NCI-H2196 (cell line): ENCODE measurements around the gene SFT2D3.
A peak's percentile ranks its signal among the peaks of the same experiment; 100 is the strongest.

Experiments used
- DNase-seq: peaks from one replicate; lab custom pipeline; 2025; ENCODE audit not compliant: unreplicated experiment; lab: John Stamatoyannopoulos, UW

The SFT2D3 gene

GRCh38 chr2:127681288-127681804, 20.0 kb upstream of the SFT2D3 start:
- no peak for DNase-seq

GRCh38 chr2:127681976-127682857, 19.1 kb upstream of the SFT2D3 start:
- DNase-seq = no peak

- no peak for DNase-seq
These were observed 18.2 kb upstream of the SFT2D3 start for GRCh38 chr2:127683056-127683455.

- no peak for DNase-seq
These were observed 17.5 kb upstream of the SFT2D3 start for GRCh38 chr2:127683757-127684156.

GRCh38 chr2:127685410-127686080, 15.8 kb upstream of the SFT2D3 start:
- no peak for DNase-seq

- no peak for DNase-seq
These were observed 12.9 kb upstream of the SFT2D3 start for GRCh38 chr2:127688405-127688804.

GRCh38 chr2:127690696-127691095, 10.6 kb upstream of the SFT2D3 start:
- no peak for DNase-seq

GRCh38 chr2:127694986-127695385, 6.3 kb upstream of the SFT2D3 start:
- DNase-seq = no peak

GRCh38 chr2:127695491-127696472, 5.5 kb upstream of the SFT2D3 start:
- no peak for DNase-seq

- no peak for DNase-seq
These were observed 3.7 kb upstream of the SFT2D3 start for GRCh38 chr2:127697482-127698180.

GRCh38 chr2:127698553-127699355, 2.5 kb upstream of the SFT2D3 start:
- no peak for DNase-seq

- DNase-seq = no peak
These were observed 637 bp upstream of the SFT2D3 start for GRCh38 chr2:127700527-127701192.

GRCh38 chr2:127701651-127702394, 526 bp downstream of the SFT2D3 start:
- peak; percentile 63 for DNase-seq

GRCh38 chr2:127702395-127703009, 1.2 kb downstream of the SFT2D3 start:
- DNase-seq = no peak

GRCh38 chr2:127703282-127703681, 2.0 kb downstream of the SFT2D3 start:
- no peak for DNase-seq

GRCh38 chr2:127704641-127705390, 3.5 kb downstream of the SFT2D3 start:
- DNase-seq = no peak

GRCh38 chr2:127705391-127706065, 4.2 kb downstream of the SFT2D3 start:
- no peak for DNase-seq
